Measurements from ENCODE around the gene RFTN1. TPM values are rescaled to one million over a fixed set of nuclear protein-coding genes. Genes with fewer than 3 reads are reported as not detected.

The RFTN1 gene
- total and polyA plus RNA-seq, 4 donors, result 33.8 to 82.5 (median 53.4) TPM

- ATAC-seq (ENCODE audit: insufficient read depth, low FRiP score), result no peak
- no peak overlapping the region for H3K4me3 ChIP-seq
- 86 to 92% methylated on average over 5 of the region's 5 CpGs for WGBS, 2 donors
- peaks cover 4% of the 10 kb centered on the region in 4 donors for H3K36me3 ChIP-seq (ENCODE audit: control insufficient read depth in 4 of 4, insufficient read depth in 4 of 4, low read length in 4 of 4)
- no peak for TF ChIP-seq CTCF (IDR thresholded peaks at IDR 0.05; ENCODE audit: control extremely low read depth, extremely low read depth)
- no peaks in the 10 kb centered on the region for H3K27me3 ChIP-seq (ENCODE audit: control insufficient read depth in 3 of 3, insufficient read depth in 3 of 3, low read length in 2 of 3)
- H3K27ac ChIP-seq (ENCODE audit: low read depth in 1 of 2, low read length in 1 of 2), result no peak overlapping the region
- no peak for DNase-seq
- H3K9ac ChIP-seq (ENCODE audit: insufficient read depth in 1 of 2, low read length in 2 of 2), result no peak overlapping the region
- no peaks in the 10 kb centered on the region for H3K9me3 ChIP-seq (ENCODE audit: control insufficient read depth in 4 of 4, insufficient read depth in 3 of 4, low read length in 3 of 4)
- peaks cover 0 to 8% (median 0%) of the 10 kb centered on the region in 5 donors for H3K4me1 ChIP-seq (ENCODE audit: control insufficient read depth in 5 of 5, insufficient read depth in 5 of 5, low read length in 5 of 5)
Measured at GRCh38 chr3:16294844-16295243, 218.7 kb downstream of the RFTN1 start.

- whole genome bisulfite sequencing, 2 donors, result 13 to 15% methylated on average over 2 of the region's 2 CpGs
- Histone ChIP-seq H3K4me3 (no peak overlapping the region), H3K4me1 (ENCODE audit: control insufficient read depth in 5 of 5, insufficient read depth in 5 of 5, low read length in 5 of 5) (peaks cover 0 to 37% (median 1%) of the 10 kb centered on the region in 5 donors), H3K9me3 (ENCODE audit: control insufficient read depth in 4 of 4, insufficient read depth in 3 of 4, low read length in 3 of 4) (no peaks in the 10 kb centered on the region), H3K27ac (ENCODE audit: low read depth in 1 of 2, low read length in 1 of 2) (no peak overlapping the region), H3K36me3 (ENCODE audit: control insufficient read depth in 4 of 4, insufficient read depth in 4 of 4, low read length in 4 of 4) (peaks cover 0 to 11% (median 1%) of the 10 kb centered on the region in 4 donors), H3K9ac (ENCODE audit: insufficient read depth in 1 of 2, low read length in 2 of 2) (no peak overlapping the region), H3K27me3 (ENCODE audit: control insufficient read depth in 3 of 3, insufficient read depth in 3 of 3, low read length in 2 of 3) (no peaks in the 10 kb centered on the region)
- no peak for TF ChIP-seq CTCF (IDR thresholded peaks at IDR 0.05; ENCODE audit: control extremely low read depth, extremely low read depth)
- ATAC-seq (ENCODE audit: insufficient read depth, low FRiP score), result no peak
- DNase-seq, result no peak
Measured at GRCh38 chr3:16290827-16291196, 222.7 kb downstream of the RFTN1 start.

GRCh38 chr3:16290007-16290826 is 223.3 kb downstream of the RFTN1 start:
- TF ChIP-seq CTCF (IDR thresholded peaks at IDR 0.05; ENCODE audit: control extremely low read depth, extremely low read depth), result peak; percentile 70
- WGBS, 2 donors, result 54 to 57% methylated on average over 3 of the region's 3 CpGs
- Histone ChIP-seq H3K4me3 (no peak overlapping the region), H3K27ac (ENCODE audit: low read depth in 1 of 2, low read length in 1 of 2) (no peak overlapping the region), H3K4me1 (ENCODE audit: control insufficient read depth in 5 of 5, insufficient read depth in 5 of 5, low read length in 5 of 5) (peaks cover 0 to 37% (median 1%) of the 10 kb centered on the region in 5 donors), H3K9me3 (ENCODE audit: control insufficient read depth in 4 of 4, insufficient read depth in 3 of 4, low read length in 3 of 4) (no peaks in the 10 kb centered on the region), H3K27me3 (ENCODE audit: control insufficient read depth in 3 of 3, insufficient read depth in 3 of 3, low read length in 2 of 3) (no peaks in the 10 kb centered on the region), H3K36me3 (ENCODE audit: control insufficient read depth in 4 of 4, insufficient read depth in 4 of 4, low read length in 4 of 4) (peaks cover 0 to 11% (median under 1%) of the 10 kb centered on the region in 4 donors), H3K9ac (ENCODE audit: insufficient read depth in 1 of 2, low read length in 2 of 2) (no peak overlapping the region)
- DNase-seq (peak; percentile 60 to 81 (median 81)), ATAC-seq (ENCODE audit: insufficient read depth, low FRiP score) (peak; percentile 61)
